ENCODE results near the gene ADAR. TPM values are rescaled to one million over a fixed set of nuclear protein-coding genes. Genes with fewer than 3 reads are reported as not detected.

ADAR gene, protein sequence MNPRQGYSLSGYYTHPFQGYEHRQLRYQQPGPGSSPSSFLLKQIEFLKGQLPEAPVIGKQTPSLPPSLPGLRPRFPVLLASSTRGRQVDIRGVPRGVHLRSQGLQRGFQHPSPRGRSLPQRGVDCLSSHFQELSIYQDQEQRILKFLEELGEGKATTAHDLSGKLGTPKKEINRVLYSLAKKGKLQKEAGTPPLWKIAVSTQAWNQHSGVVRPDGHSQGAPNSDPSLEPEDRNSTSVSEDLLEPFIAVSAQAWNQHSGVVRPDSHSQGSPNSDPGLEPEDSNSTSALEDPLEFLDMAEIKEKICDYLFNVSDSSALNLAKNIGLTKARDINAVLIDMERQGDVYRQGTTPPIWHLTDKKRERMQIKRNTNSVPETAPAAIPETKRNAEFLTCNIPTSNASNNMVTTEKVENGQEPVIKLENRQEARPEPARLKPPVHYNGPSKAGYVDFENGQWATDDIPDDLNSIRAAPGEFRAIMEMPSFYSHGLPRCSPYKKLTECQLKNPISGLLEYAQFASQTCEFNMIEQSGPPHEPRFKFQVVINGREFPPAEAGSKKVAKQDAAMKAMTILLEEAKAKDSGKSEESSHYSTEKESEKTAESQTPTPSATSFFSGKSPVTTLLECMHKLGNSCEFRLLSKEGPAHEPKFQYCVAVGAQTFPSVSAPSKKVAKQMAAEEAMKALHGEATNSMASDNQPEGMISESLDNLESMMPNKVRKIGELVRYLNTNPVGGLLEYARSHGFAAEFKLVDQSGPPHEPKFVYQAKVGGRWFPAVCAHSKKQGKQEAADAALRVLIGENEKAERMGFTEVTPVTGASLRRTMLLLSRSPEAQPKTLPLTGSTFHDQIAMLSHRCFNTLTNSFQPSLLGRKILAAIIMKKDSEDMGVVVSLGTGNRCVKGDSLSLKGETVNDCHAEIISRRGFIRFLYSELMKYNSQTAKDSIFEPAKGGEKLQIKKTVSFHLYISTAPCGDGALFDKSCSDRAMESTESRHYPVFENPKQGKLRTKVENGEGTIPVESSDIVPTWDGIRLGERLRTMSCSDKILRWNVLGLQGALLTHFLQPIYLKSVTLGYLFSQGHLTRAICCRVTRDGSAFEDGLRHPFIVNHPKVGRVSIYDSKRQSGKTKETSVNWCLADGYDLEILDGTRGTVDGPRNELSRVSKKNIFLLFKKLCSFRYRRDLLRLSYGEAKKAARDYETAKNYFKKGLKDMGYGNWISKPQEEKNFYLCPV
- total RNA-seq (2014; rRNA removed; shearing (Covaris generic)), result 188 TPM in 2 replicates
- 80.0 and 96.4 TPM in 2 replicates for polyA plus RNA-seq (2016; fragmentation: Nextera tagmentation; extraction: Ambion mirVana)
- long read RNA-seq, partial matches to known transcripts, result 11 of 19 reads
- long read RNA-seq, other reads (novel, unspliced or antisense), result 8 of 19 reads

DNA sequence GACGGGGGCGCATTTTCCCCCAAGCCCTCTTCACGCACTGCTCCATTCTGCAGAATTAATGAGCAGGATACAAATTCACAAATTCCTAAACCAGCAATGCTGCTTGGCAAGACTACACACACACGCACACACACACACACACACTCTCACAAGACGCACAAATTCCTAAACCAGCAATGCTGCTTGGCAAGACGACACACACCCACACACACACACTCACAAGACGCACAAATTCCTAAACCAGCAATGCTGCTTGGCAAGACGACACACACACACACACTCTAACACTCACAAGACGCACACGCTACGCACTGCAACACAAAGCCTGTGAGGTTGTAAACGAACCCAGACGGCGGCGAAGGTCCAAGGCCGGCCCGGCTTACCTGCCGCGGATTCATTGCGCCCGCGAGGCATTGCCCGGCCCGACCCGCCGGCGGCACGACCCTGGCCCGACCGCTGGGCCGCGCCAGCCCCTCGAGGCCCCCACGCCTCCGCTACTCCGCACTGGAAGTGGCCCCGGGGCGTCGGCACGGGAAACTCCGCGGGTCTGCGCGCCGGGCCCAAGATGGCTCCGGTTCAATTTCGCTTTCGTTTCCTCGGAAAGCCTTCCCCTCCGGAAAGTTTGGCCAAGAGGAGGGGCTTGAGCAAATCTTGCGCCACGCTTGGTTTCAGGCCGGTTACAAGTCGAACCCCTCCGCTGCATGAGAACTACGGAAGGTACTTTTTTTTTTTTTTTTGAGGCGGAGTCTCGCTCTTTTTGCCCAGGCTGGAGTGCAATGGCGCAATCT lies at the start of gene ADAR:
TSS of gene ADAR (minus strand) at position 578 of the 788 bp plus-strand sequence. CDS start at position 398, 180 bp downstream.
- no peak within 1 kb of the TSS for H2AFZ ChIP-seq
- peaks cover 76% of the 10 kb centered on the region for H3K79me2 ChIP-seq (replicated peaks; ENCODE audit: insufficient read depth)

GRCh38 chr1:154657556-154657955 lies 49.6 kb upstream of the ADAR start:
- H3K4me1 Mint-ChIP-seq, result peaks cover 10% of the 10 kb centered on the region; the same call in 2 of the 3 replicates
- no peak overlapping the region for H3K4me3 Mint-ChIP-seq
- no peaks in the 10 kb centered on the region for H3K79me2 ChIP-seq (replicated peaks; ENCODE audit: insufficient read depth)
- no peak overlapping the region for H3K27ac Mint-ChIP-seq
- peak overlapping the region; percentile 35; the same call in 1 of the 2 replicates for H2AFZ ChIP-seq
- H3K4me3 ChIP-seq, result no peak overlapping the region
- H3F3A ChIP-seq (replicated peaks; ENCODE audit: low read depth), result no peaks in the 10 kb centered on the region
- H3K27me3 ChIP-seq (ENCODE audit: insufficient read depth), result no peaks in the 10 kb centered on the region
- H3K27ac ChIP-seq (ENCODE audit: low read depth), result no peak overlapping the region
- no peaks in the 10 kb centered on the region for H3K9me3 Mint-ChIP-seq
- no peaks in the 10 kb centered on the region for H3K36me3 Mint-ChIP-seq (ENCODE audit: low read depth)
- no peak for TF ChIP-seq EZH2phosphoT487 (IDR thresholded peaks at IDR 0.05; ENCODE audit: unreplicated experiment)
- TF ChIP-seq ZNF331 (CRISPR knock-in tag; IDR thresholded peaks at IDR 0.05; ENCODE audit: low read depth), result no peak
- no peak for TF ChIP-seq STAT1 (IDR thresholded peaks at IDR 0.05; ENCODE audit: unreplicated experiment)
- no peak for TF ChIP-seq ZNF114 (CRISPR knock-in tag; IDR thresholded peaks at IDR 0.05)
- TF ChIP-seq JUNB (IDR thresholded peaks at IDR 0.05; ENCODE audit: unreplicated experiment), result no peak
- TF ChIP-seq NANOG (IDR thresholded peaks at IDR 0.05; ENCODE audit: borderline replicate concordance), result no peak
- TF ChIP-seq EZH2 (IDR thresholded peaks at IDR 0.05; ENCODE audit: low read depth, unreplicated experiment), result no peak
- ATAC-seq, result no peak
- H3K4me2 ChIP-seq, result no peak overlapping the region
- no peaks in the 10 kb centered on the region for H3K27me3 Mint-ChIP-seq (ENCODE audit: insufficient read depth, low read depth, poor library complexity)
- H3K9me2 ChIP-seq (ENCODE audit: insufficient read depth), result no peaks in the 10 kb centered on the region
- H4K20me1 ChIP-seq (replicated peaks; ENCODE audit: insufficient read depth), result no peaks in the 10 kb centered on the region
- H3K4me1 ChIP-seq (ENCODE audit: insufficient read depth), result no peaks in the 10 kb centered on the region
- H3K36me3 ChIP-seq (ENCODE audit: insufficient read depth), result no peaks in the 10 kb centered on the region
- DNase-seq (ENCODE audit: low spot score), result no peak

More for the DNA sequence above, at the start of gene ADAR:
- Mint-ChIP-seq H3K27me3 (ENCODE audit: insufficient read depth, low read depth, poor library complexity) (peaks cover 15% of the 10 kb centered on the region), H3K4me1 (peaks cover 70% of the 10 kb centered on the region), H3K4me3 (peak within 1 kb of the TSS; percentile 91), H3K27ac (peak within 1 kb of the TSS; percentile 97), H3K9me3 (no peaks in the 10 kb centered on the region; the same call in 2 of the 3 replicates), H3K36me3 (ENCODE audit: low read depth) (peaks cover 20% of the 10 kb centered on the region)
- Histone ChIP-seq H3K4me3 (peak within 1 kb of the TSS; percentile 83), H3K9me2 (ENCODE audit: insufficient read depth) (no peaks in the 10 kb centered on the region), H3K36me3 (ENCODE audit: insufficient read depth) (no peaks in the 10 kb centered on the region), H3F3A (replicated peaks; ENCODE audit: low read depth) (peaks cover 12% of the 10 kb centered on the region; the same call in 1 of the 2 replicates), H3K27me3 (ENCODE audit: insufficient read depth) (no peaks in the 10 kb centered on the region), H3K4me1 (ENCODE audit: insufficient read depth) (peaks cover 45% of the 10 kb centered on the region), H3K4me2 (peak within 1 kb of the TSS; percentile 86), H4K20me1 (replicated peaks; ENCODE audit: insufficient read depth) (peaks cover 20% of the 10 kb centered on the region), H3K27ac (ENCODE audit: low read depth) (peak within 1 kb of the TSS; percentile 97)
- DNase-seq (ENCODE audit: low spot score) (peak; percentile 90), ATAC-seq (peak; percentile 29)
- TF ChIP-seq, protein P1, sequence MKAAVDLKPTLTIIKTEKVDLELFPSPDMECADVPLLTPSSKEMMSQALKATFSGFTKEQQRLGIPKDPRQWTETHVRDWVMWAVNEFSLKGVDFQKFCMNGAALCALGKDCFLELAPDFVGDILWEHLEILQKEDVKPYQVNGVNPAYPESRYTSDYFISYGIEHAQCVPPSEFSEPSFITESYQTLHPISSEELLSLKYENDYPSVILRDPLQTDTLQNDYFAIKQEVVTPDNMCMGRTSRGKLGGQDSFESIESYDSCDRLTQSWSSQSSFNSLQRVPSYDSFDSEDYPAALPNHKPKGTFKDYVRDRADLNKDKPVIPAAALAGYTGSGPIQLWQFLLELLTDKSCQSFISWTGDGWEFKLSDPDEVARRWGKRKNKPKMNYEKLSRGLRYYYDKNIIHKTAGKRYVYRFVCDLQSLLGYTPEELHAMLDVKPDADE (IDR thresholded peaks at IDR 0.05), result no peak
- no peak for TF ChIP-seq CREB1 (CRISPR knock-in tag; IDR thresholded peaks at IDR 0.05; ENCODE audit: low read depth)
- TF ChIP-seq POLR2AphosphoS5 (IDR thresholded peaks at IDR 0.05; ENCODE audit: low read depth), result peak; percentile 19; the same call in 1 of the 2 replicates

All from GM23338 (cell line).